Measurements from ENCODE around the gene VPS37D. TPM values are rescaled to one million over a fixed set of nuclear protein-coding genes. Genes with fewer than 3 reads are reported as not detected.

The VPS37D gene
- total RNA-seq, 1 experiment from 2014 or later = 8.7 TPM

GRCh38 chr7:73663033-73663432 is 4.6 kb upstream of the VPS37D start:
- BruUV-seq (replicated peaks) = no TSS peak
- ChIA-PET POLR2A (ENCODE audit: low non-redundant PET) (no interaction called here), CTCF (no interaction called here)
- Histone ChIP-seq H3K27me3 (replicated peaks; ENCODE audit: insufficient read depth, low read depth, low read length, poor library complexity) (no peaks in the 10 kb centered on the region), H3K4me3 (ENCODE audit: low read depth, low read length, poor library complexity, severe bottlenecking) (no peak overlapping the region), H3K4me1 (ENCODE audit: insufficient read depth, low read length, poor library complexity, severe bottlenecking) (no peaks in the 10 kb centered on the region), H3K36me3 (ENCODE audit: insufficient read depth, low read length, poor library complexity, severe bottlenecking) (no peaks in the 10 kb centered on the region), H3K9me3 (ENCODE audit: low read depth, low read length, poor library complexity, severe bottlenecking) (no peaks in the 10 kb centered on the region), H3K27ac (ENCODE audit: low read depth, low read length, poor library complexity, severe bottlenecking) (no peak overlapping the region)
- no peak for DNase-seq (ENCODE audit: low spot score)
- intact Hi-C loops (cut with micrococcal nuclease; ENCODE audit: unreplicated experiment) = no loop called here
- no peak for TF ChIP-seq EZH2 (IDR thresholded peaks at IDR 0.05; ENCODE audit: borderline replicate concordance, low read depth, low read length, poor library complexity, severe bottlenecking)
- TF ChIP-seq CTCF (conservative IDR thresholded peaks at IDR 0.05; ENCODE audit: low read depth, low read length) = no peak

- Histone ChIP-seq H3K36me3 (ENCODE audit: insufficient read depth, low read length, poor library complexity, severe bottlenecking) (no peaks in the 10 kb centered on the region), H3K9me3 (ENCODE audit: low read depth, low read length, poor library complexity, severe bottlenecking) (no peaks in the 10 kb centered on the region), H3K27ac (ENCODE audit: low read depth, low read length, poor library complexity, severe bottlenecking) (peak overlapping the region; percentile 68), H3K4me1 (ENCODE audit: insufficient read depth, low read length, poor library complexity, severe bottlenecking) (peaks cover 6% of the 10 kb centered on the region), H3K27me3 (replicated peaks; ENCODE audit: insufficient read depth, low read depth, low read length, poor library complexity) (no peaks in the 10 kb centered on the region), H3K4me3 (ENCODE audit: low read depth, low read length, poor library complexity, severe bottlenecking) (peak overlapping the region; percentile 87)
- TF ChIP-seq EZH2 (IDR thresholded peaks at IDR 0.05; ENCODE audit: borderline replicate concordance, low read depth, low read length, poor library complexity, severe bottlenecking) (no peak), CTCF (conservative IDR thresholded peaks at IDR 0.05; ENCODE audit: low read depth, low read length) (no peak)
- CTCF ChIA-PET = interaction anchor here (0.5 to 1.3 kb wide), 5 partner anchors 24 to 201 kb away, joined by 3 to 6 read pairs (median 3); no protein-coding TSS in a partner anchor
- POLR2A ChIA-PET (ENCODE audit: low non-redundant PET) = no interaction called here
- BruUV-seq (replicated peaks) = no TSS peak
- intact Hi-C loops (cut with micrococcal nuclease; ENCODE audit: unreplicated experiment) = loop anchor here (5.0 kb wide), 3 partner anchors 46 to 61 kb away; partner anchors contain the start of genes MLXIPL and STX1A
- peak; percentile 41 for DNase-seq (ENCODE audit: low spot score)
Observed at GRCh38 chr7:73668103-73668885, 663 bp downstream of the VPS37D start.

GRCh38 chr7:73668886-73669230 is 1.2 kb downstream of the VPS37D start:
- POLR2A ChIA-PET (ENCODE audit: low non-redundant PET) = no interaction called here
- peak overlapping the region; percentile 87 for H3K4me3 ChIP-seq (ENCODE audit: low read depth, low read length, poor library complexity, severe bottlenecking)
- intact Hi-C loops (cut with micrococcal nuclease; ENCODE audit: unreplicated experiment) = loop anchor here (5.0 kb wide), 3 partner anchors 47 to 62 kb away; partner anchors contain the start of genes MLXIPL and STX1A
- TF ChIP-seq CTCF (conservative IDR thresholded peaks at IDR 0.05; ENCODE audit: low read depth, low read length) (no peak), EZH2 (IDR thresholded peaks at IDR 0.05; ENCODE audit: borderline replicate concordance, low read depth, low read length, poor library complexity, severe bottlenecking) (no peak)
- BruUV-seq (replicated peaks) = no TSS peak
- no peak for DNase-seq (ENCODE audit: low spot score)
- H3K36me3 ChIP-seq (ENCODE audit: insufficient read depth, low read length, poor library complexity, severe bottlenecking) = no peaks in the 10 kb centered on the region
- H3K27me3 ChIP-seq (replicated peaks; ENCODE audit: insufficient read depth, low read depth, low read length, poor library complexity) = no peaks in the 10 kb centered on the region
- H3K4me1 ChIP-seq (ENCODE audit: insufficient read depth, low read length, poor library complexity, severe bottlenecking) = peaks cover 6% of the 10 kb centered on the region
- no peak overlapping the region for H3K27ac ChIP-seq (ENCODE audit: low read depth, low read length, poor library complexity, severe bottlenecking)
- CTCF ChIA-PET = interaction anchor here (0.8 to 1.3 kb wide), 2 partner anchors 25 to 57 kb away, joined by 3 to 4 read pairs; no protein-coding TSS in a partner anchor
- H3K9me3 ChIP-seq (ENCODE audit: low read depth, low read length, poor library complexity, severe bottlenecking) = no peaks in the 10 kb centered on the region
